ENCODE data around the gene LRBA.

DNA sequence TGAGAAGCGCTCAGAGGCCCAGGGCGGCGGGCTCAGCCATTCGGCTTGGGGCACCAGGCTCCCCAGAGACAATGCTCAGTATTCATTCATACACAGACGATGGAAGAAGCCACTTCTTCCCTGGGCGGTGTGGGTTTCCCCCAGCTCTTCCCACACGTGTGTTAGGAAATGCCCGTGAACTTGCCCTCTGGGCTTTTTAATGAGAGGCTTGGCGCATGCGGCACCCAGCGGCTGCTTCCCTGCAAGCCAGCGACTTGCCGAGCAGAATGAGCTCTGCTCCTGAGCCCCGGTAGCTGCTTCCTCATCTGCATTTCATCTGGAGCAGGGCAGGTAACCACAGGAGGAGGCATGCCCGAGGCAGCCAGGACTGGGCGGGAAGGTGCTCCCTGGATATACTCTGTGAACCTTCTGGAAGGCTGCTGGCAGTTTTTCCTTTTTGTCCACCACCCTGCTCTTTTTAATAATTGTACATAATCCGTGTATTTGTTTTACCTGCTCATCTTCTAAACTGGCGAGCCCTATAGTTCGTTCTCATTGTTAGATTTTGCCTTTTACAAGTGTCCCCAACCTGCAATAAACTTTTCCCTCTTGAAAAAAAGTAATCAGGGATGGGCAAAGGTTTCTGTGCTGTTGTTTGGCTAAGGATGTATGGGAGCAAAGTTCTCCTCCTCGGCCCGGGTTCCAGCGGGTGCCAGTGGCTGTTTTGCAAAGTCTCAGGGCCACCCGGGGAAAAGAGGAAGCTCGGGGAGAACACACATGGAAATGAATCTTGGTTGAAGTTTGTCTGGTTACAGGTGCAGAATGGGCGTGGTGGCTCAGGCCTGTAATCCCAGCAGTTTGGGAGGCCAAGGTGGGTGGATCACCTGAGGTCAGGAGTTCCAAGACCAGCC is 758.0 kb downstream of the LRBA start:
- TF ChIP-seq, protein P1, sequence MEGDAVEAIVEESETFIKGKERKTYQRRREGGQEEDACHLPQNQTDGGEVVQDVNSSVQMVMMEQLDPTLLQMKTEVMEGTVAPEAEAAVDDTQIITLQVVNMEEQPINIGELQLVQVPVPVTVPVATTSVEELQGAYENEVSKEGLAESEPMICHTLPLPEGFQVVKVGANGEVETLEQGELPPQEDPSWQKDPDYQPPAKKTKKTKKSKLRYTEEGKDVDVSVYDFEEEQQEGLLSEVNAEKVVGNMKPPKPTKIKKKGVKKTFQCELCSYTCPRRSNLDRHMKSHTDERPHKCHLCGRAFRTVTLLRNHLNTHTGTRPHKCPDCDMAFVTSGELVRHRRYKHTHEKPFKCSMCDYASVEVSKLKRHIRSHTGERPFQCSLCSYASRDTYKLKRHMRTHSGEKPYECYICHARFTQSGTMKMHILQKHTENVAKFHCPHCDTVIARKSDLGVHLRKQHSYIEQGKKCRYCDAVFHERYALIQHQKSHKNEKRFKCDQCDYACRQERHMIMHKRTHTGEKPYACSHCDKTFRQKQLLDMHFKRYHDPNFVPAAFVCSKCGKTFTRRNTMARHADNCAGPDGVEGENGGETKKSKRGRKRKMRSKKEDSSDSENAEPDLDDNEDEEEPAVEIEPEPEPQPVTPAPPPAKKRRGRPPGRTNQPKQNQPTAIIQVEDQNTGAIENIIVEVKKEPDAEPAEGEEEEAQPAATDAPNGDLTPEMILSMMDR (IDR thresholded peaks at IDR 0.05): no peak
- TF ChIP-seq POLR2AphosphoS5 (IDR thresholded peaks at IDR 0.05): no peak

Measured in breast epithelium (tissue), 3 donors.